Loucy (cell line): ENCODE results near the gene MPHOSPH9.

Experiments used
- EZH2phosphoT487 ChIP-seq: fragments of 200-600 bp; IDR thresholded peaks from 2 replicates; pipeline ENCODE4 v1.6.1; 2018; ENCODE audit warnings: antibody characterized with exemption, mild to moderate bottlenecking, moderate library complexity, borderline replicate concordance
- TF ChIP-seq, protein P1 (sequence below): fragments of 200-600 bp; sonication (generic); conservative IDR thresholded peaks from 2 replicates; pipeline ENCODE4 v1.5.1; 2014; ENCODE audit warnings: mild to moderate bottlenecking, antibody characterized with exemption, low read length

DNA sequence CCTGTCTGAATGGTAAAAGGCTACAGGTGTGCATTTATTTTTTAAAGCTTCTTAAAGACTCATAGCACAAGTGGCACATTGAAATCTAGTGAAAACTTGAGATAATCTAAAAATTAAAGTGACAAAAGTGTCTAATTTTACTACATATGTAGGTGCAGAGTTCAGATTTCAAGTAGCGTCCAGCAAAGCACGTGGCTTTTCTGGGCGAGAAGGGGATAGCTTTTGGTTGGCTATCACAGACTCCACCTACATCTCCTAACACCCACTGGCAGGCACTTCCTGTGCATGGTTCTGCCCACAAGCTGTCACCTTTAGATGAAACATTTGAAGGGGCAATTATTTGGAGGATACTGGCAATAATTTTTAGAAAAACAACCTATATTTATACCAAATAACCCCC lies 80.1 kb downstream of the MPHOSPH9 start:
- TF ChIP-seq, protein P1, sequence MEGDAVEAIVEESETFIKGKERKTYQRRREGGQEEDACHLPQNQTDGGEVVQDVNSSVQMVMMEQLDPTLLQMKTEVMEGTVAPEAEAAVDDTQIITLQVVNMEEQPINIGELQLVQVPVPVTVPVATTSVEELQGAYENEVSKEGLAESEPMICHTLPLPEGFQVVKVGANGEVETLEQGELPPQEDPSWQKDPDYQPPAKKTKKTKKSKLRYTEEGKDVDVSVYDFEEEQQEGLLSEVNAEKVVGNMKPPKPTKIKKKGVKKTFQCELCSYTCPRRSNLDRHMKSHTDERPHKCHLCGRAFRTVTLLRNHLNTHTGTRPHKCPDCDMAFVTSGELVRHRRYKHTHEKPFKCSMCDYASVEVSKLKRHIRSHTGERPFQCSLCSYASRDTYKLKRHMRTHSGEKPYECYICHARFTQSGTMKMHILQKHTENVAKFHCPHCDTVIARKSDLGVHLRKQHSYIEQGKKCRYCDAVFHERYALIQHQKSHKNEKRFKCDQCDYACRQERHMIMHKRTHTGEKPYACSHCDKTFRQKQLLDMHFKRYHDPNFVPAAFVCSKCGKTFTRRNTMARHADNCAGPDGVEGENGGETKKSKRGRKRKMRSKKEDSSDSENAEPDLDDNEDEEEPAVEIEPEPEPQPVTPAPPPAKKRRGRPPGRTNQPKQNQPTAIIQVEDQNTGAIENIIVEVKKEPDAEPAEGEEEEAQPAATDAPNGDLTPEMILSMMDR: no peak
- no peak for TF ChIP-seq EZH2phosphoT487
